Neural cell (in vitro differentiated cells): ENCODE results near the gene NFU1. TPM values are rescaled to one million over a fixed set of nuclear protein-coding genes. Genes with fewer than 3 reads are reported as not detected.

Experiments used
- H2AFZ ChIP-seq: fragments of 200-600, 300-800 bp; sonication (generic), shearing (Covaris generic); 2 replicates; pipeline ENCODE4 v1.6.0; 2014; ENCODE audit warnings: low read depth, mild to moderate bottlenecking, antibody characterized with exemption, low read length, moderate library complexity
- H3F3A ChIP-seq: fragments of 200-600 bp; shearing (Covaris generic); 2 replicates; pipeline ENCODE4 v1.6.1; 2016; ENCODE audit warnings: mild to moderate bottlenecking, moderate library complexity, mixed read lengths, antibody characterized with exemption, low read length; ENCODE audit not compliant: insufficient read depth, poor library complexity, severe bottlenecking
- H3K27ac ChIP-seq: fragments of 200-600, 300-800 bp; sonication (generic), shearing (Covaris generic); 2 replicates; pipeline ENCODE4 v1.5.1; 2014; ENCODE audit warnings: mild to moderate bottlenecking, low read length, moderate library complexity
- H3K27me3 ChIP-seq: fragments of 300-800, 200-600 bp; sonication (generic), shearing (Covaris generic); 2 replicates; pipeline ENCODE4 v1.6.0; 2014; ENCODE audit warnings: mild to moderate bottlenecking, low read depth, low read length, moderate library complexity; ENCODE audit not compliant: insufficient read depth
- H3K36me3 ChIP-seq: fragments of 300-800, 200-600 bp; sonication (generic), shearing (Covaris generic); 2 replicates; pipeline ENCODE4 v1.5.1; 2014; ENCODE audit warnings: mild to moderate bottlenecking, antibody characterized with exemption, low read length, moderate library complexity; ENCODE audit not compliant: insufficient read depth
- H3K4me2 ChIP-seq: fragments of 300-800, 200-600 bp; sonication (generic), shearing (Covaris generic); 2 replicates; pipeline ENCODE4 v1.6.0; 2014; ENCODE audit warnings: mild to moderate bottlenecking, low read length
- H3K4me3 ChIP-seq: fragments of 300-800, 200-600 bp; sonication (generic), shearing (Covaris generic); 2 replicates; pipeline ENCODE4 v1.5.1; 2014; ENCODE audit warnings: mild to moderate bottlenecking, low read length, moderate library complexity
- H3K79me2 ChIP-seq: fragments of 200-600 bp; shearing (Covaris generic); replicated peaks from 2 replicates; pipeline ENCODE4 v1.6.0; 2014; ENCODE audit warnings: mild to moderate bottlenecking, low read length, moderate library complexity; ENCODE audit not compliant: insufficient read depth
- H3K9ac ChIP-seq: fragments of 300-800, 200-600 bp; sonication (generic), shearing (Covaris generic); 2 replicates; pipeline ENCODE4 v1.6.1; 2016; ENCODE audit warnings: mild to moderate bottlenecking, low read length, mixed read lengths
- H3K9me2 ChIP-seq: fragments of 200-600 bp; shearing (Covaris generic); 2 replicates; pipeline ENCODE4 v1.6.1; 2016; ENCODE audit warnings: mild to moderate bottlenecking, low read length, mixed read lengths; ENCODE audit not compliant: insufficient read depth
- H3K9me3 ChIP-seq: fragments of 200-600, 300-800 bp; sonication (generic), shearing (Covaris generic); 2 replicates; pipeline ENCODE4 v1.6.1; 2016; ENCODE audit warnings: mild to moderate bottlenecking, mixed run types, low read length, moderate library complexity, mixed read lengths
- H4K20me1 ChIP-seq: fragments of 200-600 bp; shearing (Covaris generic); 2 replicates; pipeline ENCODE4 v1.6.1; 2016; ENCODE audit warnings: mild to moderate bottlenecking, mixed run types; ENCODE audit not compliant: insufficient read depth
- EP300 ChIP-seq: fragments of 450-650 bp; conservative IDR thresholded peaks from 2 replicates; pipeline ENCODE4 v1.6.1; 2014; ENCODE audit warnings: antibody characterized with exemption, mild to moderate bottlenecking, moderate library complexity; ENCODE audit not compliant: poor library complexity, severe bottlenecking
- EZH2 ChIP-seq: fragments of 200-600, 300-800 bp; shearing (Covaris generic), sonication (generic); IDR thresholded peaks from 2 replicates; pipeline ENCODE4 v1.6.1; 2014; ENCODE audit warnings: antibody characterized with exemption, low read length, borderline replicate concordance, mild to moderate bottlenecking; ENCODE audit not compliant: insufficient read depth, poor library complexity, severe bottlenecking
- MXI1 ChIP-seq: fragments of 450-650 bp; conservative IDR thresholded peaks from 2 replicates; pipeline ENCODE4 v1.6.1; 2014; ENCODE audit warnings: antibody characterized with exemption, mild to moderate bottlenecking; ENCODE audit not compliant: poor library complexity, severe bottlenecking
- POLR2AphosphoS5 ChIP-seq: IDR thresholded peaks from 2 replicates; pipeline ENCODE4 v1.6.1; 2012
- RAD21 ChIP-seq: fragments of 450-650 bp; conservative IDR thresholded peaks from 2 replicates; pipeline ENCODE4 v1.6.1; 2014; ENCODE audit warnings: antibody characterized with exemption, mild to moderate bottlenecking, moderate library complexity
- REST ChIP-seq: IDR thresholded peaks from 2 replicates; pipeline ENCODE4 v1.6.1; 2012; ENCODE audit warnings: borderline replicate concordance
- SMC3 ChIP-seq: fragments of 450-650 bp; conservative IDR thresholded peaks from 2 replicates; pipeline ENCODE4 v1.6.1; 2014; ENCODE audit warnings: antibody characterized with exemption, mild to moderate bottlenecking, moderate library complexity; ENCODE audit not compliant: poor library complexity
- TAF1 ChIP-seq: IDR thresholded peaks from 2 replicates; pipeline ENCODE4 v1.6.1; 2012; ENCODE audit warnings: low read depth
- polyA plus RNA-seq: library from polyadenylated mRNA; depleted of rRNA; stranded (reverse); fragments of >200 nt; gene quantifications from 2 replicates; pipeline ENCODE4 v1.2.3, GENCODE V29; 2014
- TF ChIP-seq, protein P1 (sequence below): fragments of 450-650 bp; IDR thresholded peaks from 2 replicates; pipeline ENCODE4 v1.5.1; 2014; ENCODE audit warnings: antibody characterized with exemption, mild to moderate bottlenecking, moderate library complexity; ENCODE audit not compliant: poor library complexity, severe bottlenecking

The NFU1 gene
- polyA plus RNA-seq, 1 donor from 2014 or later: 116 TPM

DNA sequence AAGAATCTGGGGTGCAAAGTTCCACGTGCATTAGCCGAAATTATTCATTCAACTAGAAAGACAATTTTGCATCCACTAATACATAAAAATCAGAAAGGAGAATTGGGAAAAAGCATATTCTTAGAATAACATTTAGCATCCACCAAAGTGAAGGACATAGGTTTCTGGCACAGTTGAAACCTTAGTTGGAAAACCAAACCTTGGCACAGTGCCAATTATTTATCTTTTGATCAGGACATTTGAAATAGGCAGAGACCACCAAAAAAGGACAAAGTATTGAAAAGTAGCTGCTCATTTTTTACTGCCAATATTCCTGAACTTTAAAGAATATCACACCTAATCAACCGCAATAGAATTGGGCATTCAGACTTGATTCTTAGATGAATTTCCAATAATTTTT lies 25.5 kb upstream of the NFU1 start:
- no peaks in the 10 kb centered on the region for H4K20me1 ChIP-seq
- no peaks in the 10 kb centered on the region for H3F3A ChIP-seq
- H3K27me3 ChIP-seq: no peaks in the 10 kb centered on the region
- H2AFZ ChIP-seq: no peak overlapping the region
- TF ChIP-seq EP300 (no peak), TAF1 (no peak), REST (no peak), POLR2AphosphoS5 (no peak), MXI1 (no peak), RAD21 (no peak), SMC3 (no peak), EZH2 (no peak)
- TF ChIP-seq, protein P1, sequence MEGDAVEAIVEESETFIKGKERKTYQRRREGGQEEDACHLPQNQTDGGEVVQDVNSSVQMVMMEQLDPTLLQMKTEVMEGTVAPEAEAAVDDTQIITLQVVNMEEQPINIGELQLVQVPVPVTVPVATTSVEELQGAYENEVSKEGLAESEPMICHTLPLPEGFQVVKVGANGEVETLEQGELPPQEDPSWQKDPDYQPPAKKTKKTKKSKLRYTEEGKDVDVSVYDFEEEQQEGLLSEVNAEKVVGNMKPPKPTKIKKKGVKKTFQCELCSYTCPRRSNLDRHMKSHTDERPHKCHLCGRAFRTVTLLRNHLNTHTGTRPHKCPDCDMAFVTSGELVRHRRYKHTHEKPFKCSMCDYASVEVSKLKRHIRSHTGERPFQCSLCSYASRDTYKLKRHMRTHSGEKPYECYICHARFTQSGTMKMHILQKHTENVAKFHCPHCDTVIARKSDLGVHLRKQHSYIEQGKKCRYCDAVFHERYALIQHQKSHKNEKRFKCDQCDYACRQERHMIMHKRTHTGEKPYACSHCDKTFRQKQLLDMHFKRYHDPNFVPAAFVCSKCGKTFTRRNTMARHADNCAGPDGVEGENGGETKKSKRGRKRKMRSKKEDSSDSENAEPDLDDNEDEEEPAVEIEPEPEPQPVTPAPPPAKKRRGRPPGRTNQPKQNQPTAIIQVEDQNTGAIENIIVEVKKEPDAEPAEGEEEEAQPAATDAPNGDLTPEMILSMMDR: no peak
- no peaks in the 10 kb centered on the region for H3K36me3 ChIP-seq
- H3K4me3 ChIP-seq: no peak overlapping the region
- no peak overlapping the region for H3K9ac ChIP-seq
- no peaks in the 10 kb centered on the region for H3K79me2 ChIP-seq
- no peaks in the 10 kb centered on the region for H3K9me3 ChIP-seq
- H3K27ac ChIP-seq: no peak overlapping the region
- no peak overlapping the region for H3K4me2 ChIP-seq
- H3K9me2 ChIP-seq: no peaks in the 10 kb centered on the region

DNA sequence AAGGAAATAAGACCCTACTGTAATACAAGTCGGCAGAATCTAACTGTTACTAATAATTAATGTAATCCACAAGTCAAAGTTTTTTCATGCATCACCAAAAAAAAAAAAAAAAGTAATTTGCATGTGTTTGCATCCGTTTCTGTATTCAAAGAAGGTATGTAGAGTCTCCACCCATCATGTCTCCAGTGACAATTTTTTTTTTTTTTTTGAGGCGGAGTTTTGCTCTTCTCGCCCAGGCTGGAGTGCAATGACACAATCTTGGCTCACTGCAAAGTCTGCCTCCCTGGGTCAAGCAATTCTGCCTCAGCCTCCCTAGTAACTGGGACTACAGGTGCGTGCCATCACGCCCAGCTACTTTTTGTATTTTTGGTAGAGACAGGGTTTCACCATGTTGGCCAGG lies 24.2 kb upstream of the NFU1 start:
- Histone ChIP-seq H4K20me1 (no peaks in the 10 kb centered on the region), H3K4me2 (no peak overlapping the region), H2AFZ (no peak overlapping the region), H3K9me3 (no peaks in the 10 kb centered on the region), H3K4me3 (no peak overlapping the region), H3K79me2 (no peaks in the 10 kb centered on the region), H3K36me3 (no peaks in the 10 kb centered on the region), H3K9me2 (no peaks in the 10 kb centered on the region), H3K9ac (no peak overlapping the region), H3F3A (no peaks in the 10 kb centered on the region), H3K27ac (no peak overlapping the region), H3K27me3 (no peaks in the 10 kb centered on the region)
- TF ChIP-seq TAF1 (no peak), REST (no peak), EZH2 (no peak), POLR2AphosphoS5 (no peak), RAD21 (no peak), EP300 (no peak), SMC3 (no peak), MXI1 (no peak)
- TF ChIP-seq, protein P1: no peak
